Stimulated activated CD4-positive, alpha-beta T cell treated with anti-CD3 and anti-CD28 coated beads, Interleukin-1b, Interleukin-23, amount 100 ng/mL, for 24 hours (primary cell): Measurements from ENCODE around the gene SH3RF2.
"Not testable (repeated sequence)": the region's sequence is repeated elsewhere in the genome, so short reads cannot be mapped to it uniquely, and the experiment has no call there.

Experiments used
- DNase-seq, 4 experiments: peaks; one replicate each; pipeline ENCODE4 v3.0.0-alpha.2; 2020; ENCODE audit warnings: low read depth in 4 of 4, low spot score in 1 of 4

SH3RF2 gene

GRCh38 chr5:146076455-146076854, 140.1 kb downstream of the SH3RF2 start:
- no peak for DNase-seq

GRCh38 chr5:146078566-146078965, 142.2 kb downstream of the SH3RF2 start:
- no peak for DNase-seq

GRCh38 chr5:146079695-146080373, 143.5 kb downstream of the SH3RF2 start:
- no peak for DNase-seq

- DNase-seq, result no peak
These were observed 145.2 kb downstream of the SH3RF2 start for GRCh38 chr5:146081556-146081955.

- no peak for DNase-seq
These were observed 146.4 kb downstream of the SH3RF2 start for GRCh38 chr5:146082798-146083197.

- no peak for DNase-seq
These were observed 148.0 kb downstream of the SH3RF2 start for GRCh38 chr5:146084376-146084775.

- DNase-seq, result no peak
These were observed 151.7 kb downstream of the SH3RF2 start for GRCh38 chr5:146088098-146088497.

- DNase-seq, result no peak
These were observed 152.9 kb downstream of the SH3RF2 start for GRCh38 chr5:146089287-146089686.

- no peak for DNase-seq
These were observed 155.5 kb downstream of the SH3RF2 start for GRCh38 chr5:146091881-146092280.

- no peak for DNase-seq
These were observed 161.7 kb downstream of the SH3RF2 start for GRCh38 chr5:146098047-146098446.

- no peak for DNase-seq
These were observed 165.3 kb downstream of the SH3RF2 start for GRCh38 chr5:146101646-146102045.

- DNase-seq, result no peak
These were observed 167.2 kb downstream of the SH3RF2 start for GRCh38 chr5:146103594-146103993.

GRCh38 chr5:146105477-146105876, 169.1 kb downstream of the SH3RF2 start, which contains the start of gene PLAC8L1:
Gene PLAC8L1 (minus strand): TSS chr5:146105577. CDS start chr5:146104311, 1,266 bp downstream.
- no peak for DNase-seq

- DNase-seq, result no peak
These were observed 171.5 kb downstream of the SH3RF2 start for GRCh38 chr5:146107901-146108300.

GRCh38 chr5:146108870-146109269, 172.5 kb downstream of the SH3RF2 start:
- not testable (repeated sequence) for DNase-seq

GRCh38 chr5:146109379-146109778, 173.0 kb downstream of the SH3RF2 start:
- DNase-seq, result no peak

- DNase-seq, result no peak
These were observed 175.0 kb downstream of the SH3RF2 start for GRCh38 chr5:146111409-146111808.

- DNase-seq, result no peak
These were observed 176.1 kb downstream of the SH3RF2 start for GRCh38 chr5:146112476-146112875.
